Measurements from ENCODE around the gene MYH9. TPM values are rescaled to one million over a fixed set of nuclear protein-coding genes. Genes with fewer than 3 reads are reported as not detected.

MYH9 gene
- total RNA-seq, 1 experiment from 2014 or later, result 758 TPM

- Histone ChIP-seq H3K27ac (no peak overlapping the region), H3K27me3 (ENCODE audit: insufficient read depth, low read depth) (no peaks in the 10 kb centered on the region), H3K9me3 (ENCODE audit: insufficient read depth, low read depth) (no peaks in the 10 kb centered on the region), H3K79me2 (ENCODE audit: low read depth) (peaks cover 24% of the 10 kb centered on the region), H2AFZ (no peak overlapping the region), H3K4me3 (no peak overlapping the region), H3K4me2 (no peak overlapping the region), H3F3A (ENCODE audit: insufficient read depth, low read depth) (peaks cover 6% of the 10 kb centered on the region; the same call in 1 of the 2 replicates), H3K4me1 (replicated peaks; ENCODE audit: insufficient read depth) (peaks cover 20% of the 10 kb centered on the region), H3K36me3 (ENCODE audit: low read depth) (no peaks in the 10 kb centered on the region), H4K20me1 (ENCODE audit: insufficient read depth) (no peaks in the 10 kb centered on the region), H3K9me2 (ENCODE audit: insufficient read depth) (no peaks in the 10 kb centered on the region)
- intact Hi-C loops (cut with micrococcal nuclease; ENCODE audit: unreplicated experiment), result loop anchor here (5.0 kb wide), 1 partner anchor 33 kb away; the partner anchor contains the start of gene APOL4
- ChIA-PET CTCF (no interaction called here), POLR2A (ENCODE audit: unreplicated experiment) (no interaction called here)
- TF ChIP-seq CTCF (conservative IDR thresholded peaks at IDR 0.05) (no peak), EZH2 (IDR thresholded peaks at IDR 0.05; ENCODE audit: low read depth) (no peak)
- BruUV-seq (replicated peaks), result no TSS peak
- no peak for DNase-seq
Observed at GRCh38 chr22:36234919-36235318, 152.8 kb downstream of the MYH9 start.

GRCh38 chr22:36234213-36234612 lies 153.6 kb downstream of the MYH9 start:
- peaks cover 5% of the 10 kb centered on the region; the same call in 1 of the 2 replicates for H3F3A ChIP-seq (ENCODE audit: insufficient read depth, low read depth)
- no peak overlapping the region for H3K4me2 ChIP-seq
- ChIA-PET CTCF (no interaction called here), POLR2A (ENCODE audit: unreplicated experiment) (no interaction called here)
- no peak overlapping the region for H3K4me3 ChIP-seq
- no peak for TF ChIP-seq EZH2 (IDR thresholded peaks at IDR 0.05; ENCODE audit: low read depth)
- TF ChIP-seq CTCF (conservative IDR thresholded peaks at IDR 0.05), result no peak
- peaks cover 24% of the 10 kb centered on the region for H3K79me2 ChIP-seq (ENCODE audit: low read depth)
- intact Hi-C loops (cut with micrococcal nuclease; ENCODE audit: unreplicated experiment), result no loop called here
- no peaks in the 10 kb centered on the region for H3K27me3 ChIP-seq (ENCODE audit: insufficient read depth, low read depth)
- H3K4me1 ChIP-seq (replicated peaks; ENCODE audit: insufficient read depth), result peaks cover 16% of the 10 kb centered on the region
- H3K9me2 ChIP-seq (ENCODE audit: insufficient read depth), result no peaks in the 10 kb centered on the region
- no peak overlapping the region for H2AFZ ChIP-seq
- DNase-seq, result no peak
- H3K36me3 ChIP-seq (ENCODE audit: low read depth), result no peaks in the 10 kb centered on the region
- H4K20me1 ChIP-seq (ENCODE audit: insufficient read depth), result no peaks in the 10 kb centered on the region
- BruUV-seq (replicated peaks), result no TSS peak
- no peaks in the 10 kb centered on the region for H3K9me3 ChIP-seq (ENCODE audit: insufficient read depth, low read depth)
- H3K27ac ChIP-seq, result no peak overlapping the region

GRCh38 chr22:36233796-36234195 lies 154.0 kb downstream of the MYH9 start:
- intact Hi-C loops (cut with micrococcal nuclease; ENCODE audit: unreplicated experiment), result no loop called here
- H3K4me2 ChIP-seq, result no peak overlapping the region
- no peak overlapping the region for H2AFZ ChIP-seq
- DNase-seq, result no peak
- CTCF ChIA-PET, result no interaction called here
- POLR2A ChIA-PET (ENCODE audit: unreplicated experiment), result no interaction called here
- H3K36me3 ChIP-seq (ENCODE audit: low read depth), result no peaks in the 10 kb centered on the region
- H3K4me3 ChIP-seq, result no peak overlapping the region
- peaks cover 15% of the 10 kb centered on the region for H3K4me1 ChIP-seq (replicated peaks; ENCODE audit: insufficient read depth)
- no peaks in the 10 kb centered on the region for H3K9me3 ChIP-seq (ENCODE audit: insufficient read depth, low read depth)
- no peaks in the 10 kb centered on the region for H4K20me1 ChIP-seq (ENCODE audit: insufficient read depth)
- H3K27ac ChIP-seq, result no peak overlapping the region
- peaks cover 23% of the 10 kb centered on the region for H3K79me2 ChIP-seq (ENCODE audit: low read depth)
- BruUV-seq (replicated peaks), result no TSS peak
- no peaks in the 10 kb centered on the region for H3K9me2 ChIP-seq (ENCODE audit: insufficient read depth)
- no peaks in the 10 kb centered on the region for H3K27me3 ChIP-seq (ENCODE audit: insufficient read depth, low read depth)
- peaks cover under 1% of the 10 kb centered on the region; the same call in 1 of the 2 replicates for H3F3A ChIP-seq (ENCODE audit: insufficient read depth, low read depth)
- TF ChIP-seq EZH2 (IDR thresholded peaks at IDR 0.05; ENCODE audit: low read depth), result no peak
- no peak for TF ChIP-seq CTCF (conservative IDR thresholded peaks at IDR 0.05)
